Breast epithelium (tissue), 3 donors: ENCODE measurements around the gene WWOX.

Source experiments
- CTCF ChIP-seq, 3 donors: fragments of 450-650 bp; IDR thresholded peaks; one replicate each; pipeline ENCODE4 v1.5.1; 2016 to 2017; ENCODE audit warnings: antibody characterized with exemption in 3 of 3, mild to moderate bottlenecking in 3 of 3, moderate library complexity in 3 of 3
- POLR2A ChIP-seq: fragments of 450-650 bp; IDR thresholded peaks from one replicate; pipeline ENCODE4 v1.6.1; 2016; ENCODE audit warnings: antibody characterized with exemption, mild to moderate bottlenecking, moderate library complexity
- POLR2AphosphoS5 ChIP-seq, 3 donors: sonication (generic); formaldehyde crosslinking; IDR thresholded peaks; one replicate each; pipeline ENCODE4 v1.6.1; 2017; ENCODE audit warnings: antibody characterized with exemption in 3 of 3

GRCh38 chr16:79150632-79151310, 1051.3 kb downstream of the WWOX start:
- no peak for TF ChIP-seq POLR2A
- TF ChIP-seq CTCF (IDR thresholded peaks at IDR 0.05) = no peak
- no peak for TF ChIP-seq POLR2AphosphoS5 (IDR thresholded peaks at IDR 0.05)
